Glutamatergic neuron (in vitro differentiated cells): ENCODE data around the gene PPP2R5D. TPM values are rescaled to one million over a fixed set of nuclear protein-coding genes. Genes with fewer than 3 reads are reported as not detected.

Source experiments
- DNase-seq: peaks from one replicate; pipeline ENCODE4 v3.0.0; 2022
- H3K27ac Mint-ChIP-seq: one replicate; pipeline ENCODE4 v1.8.0; 2020; ENCODE audit warnings: mild to moderate bottlenecking, mixed read lengths, inconsistent platforms; ENCODE audit not compliant: unreplicated experiment
- H3K27me3 Mint-ChIP-seq: one replicate; pipeline ENCODE4 v1.8.0; 2020; ENCODE audit warnings: mild to moderate bottlenecking, moderate library complexity, mixed read lengths, inconsistent platforms; ENCODE audit not compliant: unreplicated experiment
- H3K36me3 Mint-ChIP-seq: one replicate; pipeline ENCODE4 v1.8.0; 2020; ENCODE audit warnings: mild to moderate bottlenecking, mixed read lengths, inconsistent platforms; ENCODE audit not compliant: unreplicated experiment
- H3K4me1 Mint-ChIP-seq: one replicate; pipeline ENCODE4 v1.8.0; 2020; ENCODE audit warnings: mild to moderate bottlenecking, low read depth, mixed read lengths, inconsistent platforms; ENCODE audit not compliant: unreplicated experiment
- H3K4me3 Mint-ChIP-seq: one replicate; pipeline ENCODE4 v1.8.0; 2020; ENCODE audit warnings: mild to moderate bottlenecking, mixed read lengths, inconsistent platforms; ENCODE audit not compliant: unreplicated experiment
- H3K9me3 Mint-ChIP-seq: one replicate; pipeline ENCODE4 v1.8.0; 2020; ENCODE audit warnings: mild to moderate bottlenecking, moderate library complexity, mixed read lengths, inconsistent platforms; ENCODE audit not compliant: unreplicated experiment
- total RNA-seq: library from RNA; stranded (reverse); fragmentation: NEBNext Ultra II Directional; extraction: Animal tissue kit (Norgen Biotek cat#: 25700); gene quantifications from one replicate; pipeline ENCODE4 v1.2.1, GENCODE V29; 2021; ENCODE audit not compliant: unreplicated experiment
- TF ChIP-seq, protein P1 (sequence below): fragments of 200-600 bp; sonication (generic); IDR thresholded peaks from one replicate; pipeline ENCODE4 v1.5.0; 2021; ENCODE audit not compliant: partially characterized antibody, unreplicated experiment

The PPP2R5D gene
- total RNA-seq, 1 donor from 2014 or later, result 59.1 TPM

DNA sequence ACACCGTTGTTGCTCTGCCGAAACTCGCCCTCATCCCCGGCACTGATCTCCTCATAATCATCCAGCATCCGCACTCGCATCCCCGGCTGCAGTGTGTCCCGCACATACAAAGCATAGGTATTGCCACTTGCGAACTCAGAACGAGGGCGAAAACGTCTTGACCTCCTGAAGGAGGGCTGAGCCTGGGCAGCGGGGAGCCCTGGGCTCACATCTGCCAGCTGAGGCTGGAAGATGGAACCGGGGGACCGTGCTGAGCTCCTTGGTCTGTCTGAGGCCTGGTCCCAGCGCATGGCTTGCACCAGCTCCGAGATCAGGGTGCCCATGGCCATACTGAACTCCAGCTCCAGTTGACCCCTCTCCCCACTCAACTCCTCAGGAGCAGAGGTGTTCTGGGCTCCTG lies 66.6 kb downstream of the PPP2R5D start:
- Mint-ChIP-seq H3K4me3 (no peak overlapping the region), H3K4me1 (peaks cover 15% of the 10 kb centered on the region), H3K27me3 (peaks cover 10% of the 10 kb centered on the region), H3K27ac (peak overlapping the region; percentile 34), H3K36me3 (peaks cover 9% of the 10 kb centered on the region), H3K9me3 (peaks cover 15% of the 10 kb centered on the region)
- no peak for DNase-seq
- TF ChIP-seq, protein P1, sequence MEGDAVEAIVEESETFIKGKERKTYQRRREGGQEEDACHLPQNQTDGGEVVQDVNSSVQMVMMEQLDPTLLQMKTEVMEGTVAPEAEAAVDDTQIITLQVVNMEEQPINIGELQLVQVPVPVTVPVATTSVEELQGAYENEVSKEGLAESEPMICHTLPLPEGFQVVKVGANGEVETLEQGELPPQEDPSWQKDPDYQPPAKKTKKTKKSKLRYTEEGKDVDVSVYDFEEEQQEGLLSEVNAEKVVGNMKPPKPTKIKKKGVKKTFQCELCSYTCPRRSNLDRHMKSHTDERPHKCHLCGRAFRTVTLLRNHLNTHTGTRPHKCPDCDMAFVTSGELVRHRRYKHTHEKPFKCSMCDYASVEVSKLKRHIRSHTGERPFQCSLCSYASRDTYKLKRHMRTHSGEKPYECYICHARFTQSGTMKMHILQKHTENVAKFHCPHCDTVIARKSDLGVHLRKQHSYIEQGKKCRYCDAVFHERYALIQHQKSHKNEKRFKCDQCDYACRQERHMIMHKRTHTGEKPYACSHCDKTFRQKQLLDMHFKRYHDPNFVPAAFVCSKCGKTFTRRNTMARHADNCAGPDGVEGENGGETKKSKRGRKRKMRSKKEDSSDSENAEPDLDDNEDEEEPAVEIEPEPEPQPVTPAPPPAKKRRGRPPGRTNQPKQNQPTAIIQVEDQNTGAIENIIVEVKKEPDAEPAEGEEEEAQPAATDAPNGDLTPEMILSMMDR, result no peak

DNA sequence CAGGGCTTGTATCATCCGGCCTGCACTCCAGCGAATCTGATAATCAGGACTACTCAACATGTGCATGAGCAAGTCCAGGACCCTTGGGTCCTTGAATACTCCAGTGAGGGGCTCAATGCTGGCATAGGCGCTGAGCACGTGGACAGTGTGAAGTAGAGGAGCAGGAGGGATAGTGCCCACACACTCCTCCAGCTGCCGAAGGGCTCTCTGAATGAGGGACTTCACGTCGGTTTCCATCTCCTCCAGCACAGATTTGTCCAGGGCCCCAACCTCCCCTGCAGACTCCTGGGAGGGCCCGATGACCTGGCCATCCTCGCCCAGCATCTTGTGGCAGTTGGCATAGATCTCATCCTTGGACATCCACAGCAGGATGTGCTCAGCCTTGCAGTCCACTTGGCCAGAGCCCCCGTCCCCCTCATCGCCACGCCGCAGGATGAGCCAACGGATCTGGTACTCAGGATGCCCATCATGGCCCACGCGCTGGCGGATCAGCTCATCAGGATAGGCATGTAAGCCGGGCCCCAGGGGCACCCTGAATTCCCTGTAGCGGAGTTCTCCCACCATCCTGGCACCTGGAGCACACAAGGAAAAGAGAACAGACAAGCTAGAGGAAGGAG lies 68.0 kb downstream of the PPP2R5D start:
- no peak for DNase-seq
- H3K36me3 Mint-ChIP-seq, result peaks cover 9% of the 10 kb centered on the region
- peak overlapping the region; percentile 97 for H3K27ac Mint-ChIP-seq
- H3K4me3 Mint-ChIP-seq, result peak overlapping the region; percentile 100
- peaks cover 8% of the 10 kb centered on the region for H3K27me3 Mint-ChIP-seq
- H3K9me3 Mint-ChIP-seq, result peaks cover 13% of the 10 kb centered on the region
- H3K4me1 Mint-ChIP-seq, result peaks cover 15% of the 10 kb centered on the region
- TF ChIP-seq, protein P1, result no peak

DNA sequence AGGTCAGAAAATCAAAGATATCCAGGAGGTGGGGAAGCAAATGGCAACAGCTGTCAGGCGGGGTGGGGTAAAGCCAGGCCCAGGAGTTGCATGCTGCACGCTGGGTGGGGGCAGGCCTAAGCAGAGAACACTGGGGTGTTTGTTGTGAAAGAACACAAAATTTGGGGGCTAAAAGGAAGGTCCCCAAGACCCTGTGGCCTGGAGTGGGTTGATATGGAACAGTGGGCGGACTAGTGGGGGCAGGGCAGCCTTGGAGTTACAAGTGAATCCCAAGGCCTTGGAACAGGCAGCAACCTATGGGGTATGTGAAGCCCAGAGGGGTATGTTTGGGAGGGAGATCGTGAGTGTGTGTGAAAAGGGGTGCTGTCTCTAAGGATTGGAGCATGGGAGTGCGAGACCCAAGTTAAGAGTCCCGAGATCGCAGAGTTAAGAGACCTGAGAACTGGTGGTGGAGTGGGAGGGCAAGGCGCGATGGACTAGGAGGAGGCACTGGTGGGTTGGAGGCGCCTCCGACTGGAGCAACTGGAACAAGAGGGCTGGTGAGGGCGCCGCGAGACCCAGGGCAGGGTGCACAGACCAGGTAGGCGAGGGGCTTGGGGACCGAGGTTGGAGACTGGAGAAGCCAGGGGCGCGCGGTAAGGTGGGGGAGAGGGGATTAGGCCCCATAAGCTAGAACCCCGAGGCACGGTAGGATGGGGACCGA lies 68.6 kb downstream of the PPP2R5D start:
- peak overlapping the region; percentile 100 for H3K4me3 Mint-ChIP-seq
- H3K4me1 Mint-ChIP-seq, result peaks cover 15% of the 10 kb centered on the region
- H3K36me3 Mint-ChIP-seq, result peaks cover 9% of the 10 kb centered on the region
- peak overlapping the region; percentile 97 for H3K27ac Mint-ChIP-seq
- TF ChIP-seq, protein P1, result no peak
- H3K9me3 Mint-ChIP-seq, result peaks cover 13% of the 10 kb centered on the region
- no peak for DNase-seq
- peaks cover 8% of the 10 kb centered on the region for H3K27me3 Mint-ChIP-seq

DNA sequence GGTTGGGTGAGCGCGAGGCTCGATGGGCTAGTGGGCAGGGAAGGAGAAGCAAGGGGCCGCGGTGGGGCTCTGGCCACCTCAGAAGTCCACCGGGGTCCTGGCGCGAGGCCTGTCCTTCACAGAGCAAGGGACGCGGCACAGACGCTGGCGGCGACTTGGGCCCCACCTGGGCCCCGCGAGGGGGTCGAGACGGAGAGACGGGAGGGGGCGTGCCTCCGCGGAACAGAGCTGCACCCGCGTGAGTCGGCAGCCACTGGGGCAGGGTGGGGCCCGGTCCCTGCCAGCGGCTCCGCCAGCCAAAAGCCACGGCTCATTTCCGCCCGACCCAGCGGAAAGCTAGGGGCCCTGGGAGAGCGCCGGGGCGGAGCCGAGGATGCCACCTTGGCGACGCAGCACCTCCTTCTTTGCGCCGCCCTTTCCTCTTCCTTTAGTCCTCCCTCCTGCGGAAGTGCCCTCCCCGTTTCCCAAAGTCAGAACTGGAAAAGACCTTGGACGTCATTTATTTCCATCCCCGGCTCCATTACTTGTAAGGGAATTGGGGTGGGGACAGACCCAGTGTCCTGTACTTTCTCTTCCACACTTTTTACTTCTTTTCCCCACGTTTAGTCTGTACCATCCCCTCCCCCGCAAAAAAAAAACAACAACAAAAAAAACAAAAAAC lies 69.3 kb downstream of the PPP2R5D start, which contains the start of gene CUL7:
TSS of gene CUL7 (minus strand) at position 307 of the 661 bp plus-strand sequence. CDS start 1,063 bp downstream, outside the sequence.
- peaks cover 19% of the 10 kb centered on the region for H3K4me1 Mint-ChIP-seq
- peak within 1 kb of the TSS; percentile 97 for H3K27ac Mint-ChIP-seq
- peaks cover 9% of the 10 kb centered on the region for H3K36me3 Mint-ChIP-seq
- DNase-seq, result peak; percentile 86
- TF ChIP-seq, protein P1, result no peak
- peaks cover 8% of the 10 kb centered on the region for H3K27me3 Mint-ChIP-seq
- peaks cover 13% of the 10 kb centered on the region for H3K9me3 Mint-ChIP-seq
- peak within 1 kb of the TSS; percentile 100 for H3K4me3 Mint-ChIP-seq
